A549 (cell line): ENCODE data around the gene HRH2.

ENCODE experiments used
- BHLHE40 ChIP-seq: IDR thresholded peaks from 2 replicates; pipeline ENCODE4 v1.6.1; 2012; ENCODE audit warnings: low read depth, low read length, inconsistent platforms
- CEBPB ChIP-seq, 2 experiments: fragments of >200 bp in 1 of 2; sonication (Bioruptor Twin) in 1 of 2; formaldehyde crosslinking in 1 of 2; IDR thresholded peaks; 2 replicates each; pipeline ENCODE4 v1.6.1; 2012 to 2016
- CHD2 ChIP-seq: fragments of 150-350 bp; IDR thresholded peaks from 2 replicates; pipeline ENCODE4 v1.6.1; 2014; ENCODE audit warnings: low read length; ENCODE audit not compliant: partially characterized antibody
- CTCF ChIP-seq: fragments of >200 bp; sonication (Bioruptor Twin); formaldehyde crosslinking; IDR thresholded peaks from 3 replicates; pipeline ENCODE4 v1.5.1; 2016
- JUNB ChIP-seq: fragments of >200 bp; sonication (Bioruptor Twin); formaldehyde crosslinking; IDR thresholded peaks from 2 replicates; pipeline ENCODE4 v1.6.1; 2016
- MAX ChIP-seq: IDR thresholded peaks from 2 replicates; pipeline ENCODE4 v1.6.1; 2012
- POLR2A ChIP-seq: IDR thresholded peaks from 2 replicates; pipeline ENCODE4 v1.6.1; 2012; ENCODE audit warnings: mild to moderate bottlenecking, low read length
- RAD21 ChIP-seq, 2 experiments: fragments of >200 bp in 1 of 2; sonication (Bioruptor Twin) in 1 of 2; formaldehyde crosslinking in 1 of 2; IDR thresholded peaks in 1 of 2; conservative IDR thresholded peaks in 1 of 2; 2 replicates in 1 of 2; 3 replicates in 1 of 2; pipeline ENCODE4 v1.6.1; 2012 to 2018; ENCODE audit warnings: inconsistent platforms in 1 of 2
- RARB ChIP-seq: fragments of 250-450 bp; sonication (Bioruptor Pico); IDR thresholded peaks from 2 replicates; pipeline ENCODE4 v1.8.0; 2021; ENCODE audit warnings: mild to moderate bottlenecking, moderate library complexity
- REST ChIP-seq: fragments of 200-600 bp; sonication (generic); IDR thresholded peaks from 2 replicates; pipeline ENCODE4 v1.6.1; 2016; ENCODE audit warnings: antibody characterized with exemption, mild to moderate bottlenecking, moderate library complexity
- USF2 ChIP-seq: fragments of 450-650 bp; IDR thresholded peaks from 2 replicates; pipeline ENCODE4 v1.6.1; 2014; ENCODE audit warnings: antibody characterized with exemption

- no peak for TF ChIP-seq POLR2A
- TF ChIP-seq CTCF = no peak
- TF ChIP-seq RARB (CRISPR knock-in tag) = no peak
- no peak for TF ChIP-seq REST
- TF ChIP-seq RAD21 (conservative IDR thresholded peaks at IDR 0.05 in 1 of 2, IDR thresholded peaks at IDR 0.05 in 1 of 2) = no peak
- no peak for TF ChIP-seq MAX
- TF ChIP-seq JUNB = no peak
- no peak for TF ChIP-seq USF2
- no peak for TF ChIP-seq CHD2
- no peak for TF ChIP-seq CEBPB (IDR thresholded peaks at IDR 0.05)
- TF ChIP-seq BHLHE40 = no peak
Observed at GRCh38 chr5:175614223-175614815, 43.6 kb upstream of the HRH2 start.
